Measurements from ENCODE around the gene COL24A1. TPM values are rescaled to one million over a fixed set of nuclear protein-coding genes. Genes with fewer than 3 reads are reported as not detected.
"Not testable (repeated sequence)": the region's sequence is repeated elsewhere in the genome, so short reads cannot be mapped to it uniquely, and the experiment has no call there.

The COL24A1 gene
- polyA plus RNA-seq, 1 donor, result 3.8 TPM

DNA sequence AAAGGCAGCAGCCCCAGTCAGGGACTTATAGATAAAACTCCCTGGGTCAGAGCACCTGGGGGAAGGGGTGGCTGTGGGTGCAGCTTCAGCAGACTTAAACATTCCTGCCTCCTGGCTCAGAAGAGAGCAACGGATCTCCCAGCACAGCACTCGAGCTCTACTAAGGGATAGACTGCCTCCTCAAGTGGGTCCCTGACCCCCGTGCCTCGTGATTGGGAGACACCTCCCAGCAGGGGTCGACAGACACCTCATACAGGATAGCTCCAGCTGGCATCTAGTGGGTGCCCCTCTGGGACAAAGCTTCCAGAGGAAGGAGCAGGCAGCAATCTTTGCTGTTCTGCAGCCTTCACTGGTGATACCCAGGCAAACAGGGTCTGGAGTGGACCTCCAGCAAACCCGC is 84.1 kb downstream of the COL24A1 start:
- not testable (repeated sequence) for DNase-seq

DNA sequence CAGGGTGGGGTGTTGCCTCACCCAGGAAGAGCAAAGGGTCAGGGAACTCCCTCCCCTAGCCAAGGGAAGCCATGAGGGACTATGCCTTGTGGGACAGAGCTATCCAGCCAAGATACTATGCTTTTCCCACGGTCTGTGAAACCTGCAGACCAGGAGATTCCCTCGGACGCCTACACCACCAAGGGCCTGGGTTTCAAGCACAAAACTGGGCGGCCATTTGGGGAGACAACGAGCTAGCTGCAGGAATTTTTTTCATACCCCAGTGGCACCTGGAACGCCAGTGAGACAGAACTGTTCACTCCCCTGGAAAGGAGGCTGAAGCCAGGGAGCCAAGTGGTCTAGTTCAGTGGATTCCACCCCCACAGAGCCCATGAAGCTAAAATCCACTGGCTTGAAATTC is 84.7 kb downstream of the COL24A1 start:
- DNase-seq, result not testable (repeated sequence)

DNA sequence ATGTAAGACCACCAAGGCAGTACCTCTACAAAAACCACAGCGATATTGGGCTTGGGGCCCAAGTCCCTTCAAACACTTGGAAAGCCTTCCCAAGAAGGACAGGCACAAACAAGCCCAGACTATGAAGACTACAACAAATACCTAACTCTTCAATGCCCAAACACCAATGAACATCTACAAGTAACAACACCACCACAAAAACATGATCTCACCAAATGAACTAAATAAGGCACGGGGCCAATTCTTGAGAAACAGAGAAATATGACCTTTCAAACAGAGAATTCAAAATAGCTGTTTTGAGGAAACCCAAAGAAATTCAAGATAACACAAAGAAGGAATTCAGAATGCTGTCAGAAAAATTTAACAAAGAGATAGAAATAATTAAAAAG is 86.8 kb downstream of the COL24A1 start:
- no peak for DNase-seq

DNA sequence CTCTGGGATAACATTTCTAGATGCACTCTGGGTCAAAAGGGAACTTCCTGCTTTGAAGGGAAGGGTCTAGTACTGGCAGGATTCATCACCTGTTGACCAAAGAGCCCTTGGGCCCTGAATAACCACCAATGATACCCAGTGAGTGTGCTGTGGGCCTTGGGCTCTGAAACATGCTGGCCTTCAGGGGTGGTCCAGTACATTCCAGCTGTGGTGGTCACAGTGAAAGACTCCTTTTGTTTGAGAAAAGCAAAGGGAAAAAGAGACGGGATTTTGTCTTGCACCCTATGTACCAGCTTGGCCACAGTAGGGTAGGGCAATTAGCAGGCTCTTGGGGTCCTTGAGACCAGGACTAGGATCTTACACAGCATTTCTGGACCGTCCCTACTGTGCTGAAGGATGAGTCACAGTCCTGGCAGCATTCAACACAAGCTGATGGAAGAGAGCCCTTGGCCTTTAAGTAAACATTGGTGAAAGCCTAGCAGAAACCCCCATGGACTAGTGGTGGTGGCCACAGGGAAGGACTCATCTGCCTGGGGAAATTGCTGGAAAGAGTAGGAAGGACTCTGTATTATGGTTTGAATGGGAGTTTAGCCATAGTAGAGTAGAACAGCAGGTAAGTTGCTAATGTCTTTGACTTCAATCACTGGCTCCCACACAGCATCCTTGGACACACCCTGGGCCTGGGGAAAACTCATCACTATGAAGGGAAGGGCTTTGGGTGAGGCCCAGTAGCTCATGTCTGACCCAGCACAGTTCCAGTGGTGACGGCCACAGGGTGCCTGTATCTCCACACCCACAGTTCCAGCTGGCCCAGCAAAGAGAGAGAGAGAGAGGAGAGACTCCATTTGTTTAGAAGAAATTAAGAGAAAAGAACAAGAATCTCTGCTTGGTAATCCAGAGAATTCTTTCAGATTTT is 87.5 kb downstream of the COL24A1 start:
- no peak for DNase-seq

DNA sequence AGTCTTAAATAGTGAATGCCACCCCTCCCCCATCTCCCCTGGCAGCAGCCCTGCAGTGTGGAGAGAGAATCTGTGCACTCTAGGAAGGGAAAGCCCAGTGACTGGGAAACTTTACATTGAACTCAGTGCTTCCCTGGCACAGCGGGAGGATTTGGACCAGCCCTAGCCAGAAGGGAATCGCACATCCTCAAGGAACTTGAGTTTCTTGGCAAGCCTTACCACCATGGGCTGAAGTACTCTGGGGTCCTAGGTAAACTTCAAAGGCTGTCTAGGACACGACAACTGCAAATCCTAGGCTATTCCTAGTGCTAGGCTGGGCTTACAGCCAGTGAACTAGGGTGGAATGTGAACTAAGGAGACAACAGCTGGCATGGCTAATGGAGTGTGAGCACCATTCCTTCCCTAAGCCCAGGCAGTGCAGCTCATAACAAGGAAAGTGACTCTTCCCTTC is 88.3 kb downstream of the COL24A1 start:
- peak; percentile 15 for DNase-seq

DNA sequence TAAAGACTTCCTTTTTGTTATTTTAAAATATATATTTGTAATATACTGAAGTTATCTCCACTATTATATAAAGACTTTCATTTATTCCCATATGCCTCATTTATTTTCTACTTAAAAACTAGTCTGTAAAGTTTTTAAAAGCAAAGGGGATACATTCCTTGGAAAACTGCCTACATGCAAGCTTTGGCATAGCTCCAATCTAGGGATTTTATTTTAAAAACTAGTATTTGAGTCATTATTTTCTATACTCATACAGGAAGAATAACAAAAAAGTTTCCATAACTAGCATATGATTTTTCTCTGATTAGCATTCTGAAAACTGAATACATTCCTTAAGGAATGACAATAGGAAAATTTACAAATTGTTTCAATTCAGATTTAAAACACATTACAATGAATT is 88.9 kb downstream of the COL24A1 start:
- peak; percentile 23 for DNase-seq

DNA sequence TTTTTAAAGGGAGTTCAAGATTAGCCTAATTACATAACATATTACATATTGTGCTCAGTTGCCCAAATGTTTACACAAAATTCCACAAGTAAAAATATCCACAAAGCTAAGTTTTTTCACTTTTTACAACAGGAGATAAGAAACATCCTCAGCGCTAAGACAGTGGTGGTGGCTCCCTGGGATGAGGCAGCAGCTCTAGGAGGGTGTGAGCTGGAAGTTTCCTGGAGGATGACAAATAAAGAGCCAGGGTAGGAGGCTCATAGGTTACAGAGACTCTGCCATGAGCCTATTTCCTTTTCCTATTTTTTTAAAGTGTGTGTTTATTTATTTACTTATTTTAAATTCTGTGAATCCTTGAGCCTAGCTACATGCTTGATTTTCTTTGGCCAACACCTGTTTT is 91.7 kb downstream of the COL24A1 start:
- DNase-seq, result no peak

DNA sequence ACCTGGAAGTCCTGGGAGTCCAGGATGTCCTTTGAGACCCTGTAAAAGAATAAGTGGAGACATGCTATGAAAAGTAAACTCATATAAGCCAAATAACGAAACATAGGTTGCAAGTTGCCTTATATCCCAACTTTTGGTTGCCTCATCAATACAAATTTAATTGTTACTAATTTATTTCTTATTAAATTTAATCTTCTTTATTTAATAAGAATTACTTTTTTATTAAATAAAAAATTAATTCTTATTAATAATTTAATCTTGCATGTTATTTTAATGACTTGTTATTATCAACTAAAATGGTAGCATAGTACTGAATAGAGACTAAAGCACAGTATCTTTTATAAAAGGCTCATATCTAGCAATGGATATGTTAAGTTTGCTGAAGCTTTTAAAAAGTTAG is 92.9 kb downstream of the COL24A1 start:
- DNase-seq, result no peak

DNA sequence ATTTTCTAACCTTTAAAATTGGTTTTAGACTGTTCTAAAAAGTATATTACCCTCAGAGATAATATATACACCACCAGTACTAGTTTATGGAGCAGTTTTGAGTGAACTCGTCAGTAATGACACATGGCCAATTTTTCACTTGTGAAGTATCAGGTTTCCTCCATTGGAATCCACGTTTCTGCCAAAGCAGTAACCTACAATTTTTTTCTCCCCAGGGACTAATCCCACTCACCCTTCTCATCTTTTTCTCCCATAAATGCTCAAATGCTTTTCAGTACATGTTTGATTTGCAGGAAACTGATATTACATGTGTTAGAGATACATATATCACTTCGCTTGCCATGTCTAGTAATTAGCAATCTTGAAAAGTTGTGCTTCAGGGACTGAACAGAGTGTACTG is 94.1 kb downstream of the COL24A1 start:
- DNase-seq, result no peak

DNA sequence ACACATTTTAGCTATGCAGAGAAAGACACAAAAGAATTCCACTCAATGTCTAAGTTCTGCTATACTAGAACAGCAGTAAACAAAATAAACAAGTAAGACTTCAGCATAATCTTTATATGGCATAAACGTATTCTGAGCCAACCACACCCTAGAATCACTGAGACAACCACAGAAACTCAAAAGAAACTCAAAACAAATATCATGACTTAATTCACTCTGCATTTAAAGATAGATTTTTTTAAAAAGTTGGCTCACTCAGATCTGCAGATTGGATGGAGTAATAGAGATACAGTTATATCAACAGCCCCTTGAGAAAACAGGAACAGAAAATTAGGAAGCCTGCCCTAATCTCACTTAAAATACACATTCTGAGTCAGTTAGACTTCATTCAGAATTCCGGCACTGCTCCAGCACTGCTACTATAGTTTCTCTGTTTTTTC is 95.0 kb downstream of the COL24A1 start:
- peak; percentile 28 for DNase-seq

DNA sequence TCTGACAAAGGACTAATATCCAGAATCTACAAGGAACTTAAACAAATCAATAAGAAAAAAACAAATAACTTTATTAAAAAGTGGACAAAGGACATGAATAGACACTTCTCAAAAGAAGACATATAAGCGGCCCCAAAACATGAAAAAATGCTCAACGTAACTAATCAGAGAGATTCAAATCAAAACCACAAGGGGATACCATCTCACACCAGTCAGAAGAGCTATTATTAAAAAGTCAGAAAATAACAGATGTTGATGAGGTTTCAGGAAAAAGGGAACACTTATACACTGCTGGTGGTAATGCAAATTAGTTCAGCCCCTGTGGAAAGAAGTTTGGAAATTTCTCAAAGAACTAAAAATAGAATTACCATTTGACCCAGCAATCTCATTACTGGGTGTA is 102.2 kb downstream of the COL24A1 start:
- no peak for DNase-seq

DNA sequence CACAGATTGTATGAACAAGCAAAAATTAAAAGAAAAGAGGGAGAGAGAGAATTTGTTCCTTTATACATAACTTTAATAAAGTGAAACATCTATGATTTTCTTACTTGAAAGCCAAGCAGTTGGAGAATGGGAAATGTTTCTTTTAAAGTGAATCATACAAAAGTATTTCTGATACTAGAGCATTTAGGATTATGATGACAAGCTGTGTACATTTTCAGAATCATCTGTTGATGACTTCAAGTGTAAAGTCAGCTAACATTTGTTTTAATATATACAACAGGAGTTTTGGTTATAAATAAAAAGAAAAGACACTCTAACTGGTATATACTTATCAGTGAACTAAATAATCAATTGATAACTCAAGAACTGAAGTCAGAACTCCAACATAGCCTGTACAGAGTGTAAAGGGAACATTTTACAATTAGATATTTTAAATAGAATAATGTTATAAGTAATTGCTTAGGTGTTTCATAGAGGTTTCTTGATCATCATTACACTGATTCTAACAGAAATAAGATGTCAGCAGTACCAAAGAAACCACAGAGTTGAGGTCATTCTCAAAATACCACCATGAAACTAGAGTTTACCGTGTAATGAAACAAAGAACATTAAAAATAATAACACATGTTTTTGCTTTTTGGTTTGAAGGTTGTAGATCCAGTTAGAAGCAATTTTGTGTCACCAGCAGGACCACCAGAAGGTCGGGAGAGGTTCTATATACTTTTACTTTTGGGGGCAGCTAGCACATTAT is 103.4 kb downstream of the COL24A1 start:
- no peak for DNase-seq

DNA sequence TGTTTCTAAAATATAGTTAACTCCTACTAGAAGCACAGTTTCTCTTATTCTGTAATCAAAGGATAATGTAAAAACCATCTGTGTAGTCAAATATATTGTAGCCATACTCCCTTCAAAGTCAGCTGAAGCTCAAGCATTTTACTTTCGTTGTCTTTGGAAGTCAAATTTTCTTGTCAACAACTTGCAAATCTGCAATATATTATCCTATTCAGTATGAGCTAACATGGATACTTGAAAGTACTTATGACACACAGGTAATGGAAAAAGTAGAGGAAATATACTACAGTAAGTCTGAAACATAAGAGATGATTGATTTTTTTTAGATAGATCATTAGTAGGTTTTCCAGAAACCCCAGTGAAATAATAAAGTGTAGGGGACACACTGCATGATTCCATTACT is 121.5 kb downstream of the COL24A1 start:
- peak; percentile 39 for DNase-seq

DNA sequence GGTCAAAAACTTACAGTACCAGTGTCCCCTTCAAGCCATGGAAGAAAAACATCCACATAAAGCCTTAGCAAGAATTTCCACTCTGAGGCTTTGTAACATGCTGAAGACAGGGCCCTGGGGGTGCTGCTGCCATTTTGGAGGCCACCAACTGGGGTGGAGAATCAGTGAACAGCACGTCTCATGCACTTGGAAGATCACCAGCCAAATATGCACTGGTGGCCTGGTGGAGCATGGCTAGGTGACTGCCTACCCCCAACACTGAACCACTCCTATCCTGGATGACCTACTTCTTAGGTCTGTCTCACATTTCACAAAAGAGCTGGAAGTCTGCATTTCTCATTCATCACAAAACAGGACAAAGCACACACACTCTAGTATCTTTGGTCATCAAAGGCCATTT is 126.4 kb downstream of the COL24A1 start:
- no peak for DNase-seq

DNA sequence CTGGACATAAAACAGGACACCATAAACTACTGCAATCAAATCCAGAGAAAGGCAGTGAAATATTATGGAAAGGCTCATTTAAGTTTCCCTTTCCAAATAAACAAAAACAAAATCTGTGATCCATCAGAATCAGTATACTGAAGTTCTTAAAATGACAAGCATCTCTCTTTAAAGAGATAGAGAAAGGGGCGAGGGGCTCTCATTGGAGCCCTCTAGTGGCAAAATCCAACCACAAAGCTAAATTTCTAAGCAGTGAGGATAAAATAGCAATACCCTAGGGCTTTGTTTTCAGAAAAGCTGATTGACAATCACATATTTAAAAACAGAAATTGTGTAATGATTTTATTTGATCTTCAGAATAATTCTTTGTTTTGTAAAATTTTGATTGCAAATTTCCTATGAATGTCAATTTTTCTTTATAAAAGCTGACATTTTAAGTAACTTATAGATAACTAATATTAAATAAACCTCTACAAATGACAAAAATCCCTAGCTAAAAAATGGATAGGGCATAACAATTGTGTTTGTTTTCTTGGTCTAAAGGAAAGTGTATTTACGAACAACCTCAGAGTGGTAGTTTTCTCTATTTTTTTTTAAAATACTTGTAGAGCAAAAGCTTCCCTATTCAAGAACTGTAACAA is 138.2 kb downstream of the COL24A1 start:
- no peak for DNase-seq

DNA sequence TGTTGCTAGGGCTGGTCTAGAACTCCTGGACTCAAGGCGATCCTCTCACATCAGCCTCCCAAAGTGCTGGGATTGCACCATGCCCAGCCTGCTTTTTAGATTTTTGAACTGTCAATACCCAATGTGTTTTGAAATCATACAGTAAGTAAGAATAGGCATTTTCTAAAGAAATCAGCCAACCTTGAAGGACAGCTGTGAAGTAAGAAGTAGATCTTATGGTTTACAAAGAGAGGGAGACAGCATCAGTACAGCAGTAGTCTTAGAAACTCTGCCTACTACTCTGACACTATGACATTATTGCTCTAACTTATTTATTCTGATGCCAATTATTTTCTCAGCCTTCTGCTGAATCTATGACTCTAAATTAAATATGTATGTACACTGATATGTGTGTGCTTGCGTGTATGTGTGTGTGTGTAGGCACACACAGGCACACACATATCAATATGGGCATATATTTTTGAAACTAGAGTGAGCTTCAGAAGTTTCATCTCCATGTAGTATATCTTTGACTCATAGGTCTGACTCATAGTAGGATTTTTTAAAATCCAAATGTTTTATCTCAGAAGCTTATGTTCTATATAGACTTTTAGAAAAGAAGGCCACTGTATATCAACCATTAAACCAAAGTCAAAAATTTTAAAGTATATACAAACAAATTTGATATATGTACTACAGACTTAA is 140.4 kb downstream of the COL24A1 start:
- DNase-seq, result no peak

DNA sequence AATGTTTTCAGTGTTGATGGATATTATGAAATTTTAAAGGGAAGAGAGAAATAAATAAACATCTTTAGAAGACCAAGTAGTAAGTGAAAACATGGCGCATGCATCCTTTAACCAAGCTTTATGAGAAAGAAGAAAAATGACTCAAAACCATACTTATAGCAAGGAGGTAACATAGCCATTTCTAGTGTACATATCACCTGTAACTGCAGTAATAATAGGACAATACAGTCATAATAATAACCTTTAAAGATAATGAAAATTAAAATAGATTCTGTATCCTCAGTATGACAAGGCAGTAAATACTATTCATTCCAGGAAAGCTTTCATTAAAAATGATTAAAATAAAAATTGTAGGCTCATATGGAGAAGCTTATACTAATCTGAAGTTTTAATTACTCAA is 141.2 kb downstream of the COL24A1 start:
- DNase-seq, result no peak

DNA sequence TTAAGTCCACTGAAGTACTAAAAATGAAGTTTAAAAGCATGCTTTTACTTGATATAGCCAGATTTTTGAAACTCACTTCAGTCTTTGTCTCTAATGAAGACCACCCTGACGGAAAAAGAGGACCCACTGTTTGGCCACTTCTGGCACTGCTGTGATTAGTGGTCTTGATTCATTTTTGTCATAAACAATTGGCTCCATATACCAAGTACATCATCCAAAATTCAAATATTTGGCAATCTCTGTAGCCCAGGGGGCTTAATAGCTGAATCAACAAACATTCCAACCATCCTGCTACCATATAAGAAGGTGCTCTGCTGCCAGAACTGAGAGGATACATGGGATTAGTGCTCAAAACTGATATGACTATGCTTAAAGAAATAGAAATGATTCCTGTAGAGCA is 156.0 kb downstream of the COL24A1 start:
- no peak for DNase-seq

DNA sequence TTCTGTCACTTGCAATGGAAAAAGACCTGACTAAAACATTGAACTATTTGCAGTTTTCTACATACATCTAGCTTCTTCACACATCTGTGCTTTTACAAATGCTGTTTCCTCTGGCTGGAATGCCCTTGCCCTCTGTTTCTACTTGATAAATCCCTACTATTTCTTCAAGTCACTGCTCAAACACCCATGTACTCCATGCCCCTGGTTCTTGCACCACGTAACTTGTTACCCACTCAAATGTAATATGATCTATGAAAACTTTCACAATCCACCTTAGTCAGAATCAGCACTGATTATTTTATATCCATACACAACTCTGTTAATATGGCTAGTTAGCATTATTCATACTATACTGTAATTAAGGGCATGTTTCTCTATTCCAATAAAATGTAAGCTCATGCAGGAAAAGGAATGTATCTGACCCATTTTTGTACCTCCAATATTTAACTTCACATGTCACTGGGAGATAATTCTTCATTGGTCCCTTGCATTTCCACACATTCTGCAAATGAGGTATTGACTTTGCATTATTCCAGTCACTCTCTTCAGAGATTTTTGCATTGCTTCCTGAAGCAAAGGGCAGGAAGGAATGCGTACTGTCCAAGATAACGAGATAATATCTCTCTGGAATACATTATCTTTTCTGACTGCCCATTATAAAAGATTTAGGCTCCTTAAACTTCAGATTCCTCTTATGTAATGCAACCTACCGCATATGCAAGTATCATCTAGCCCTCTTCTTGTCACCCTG is 158.3 kb downstream of the COL24A1 start:
- no peak for DNase-seq

DNA sequence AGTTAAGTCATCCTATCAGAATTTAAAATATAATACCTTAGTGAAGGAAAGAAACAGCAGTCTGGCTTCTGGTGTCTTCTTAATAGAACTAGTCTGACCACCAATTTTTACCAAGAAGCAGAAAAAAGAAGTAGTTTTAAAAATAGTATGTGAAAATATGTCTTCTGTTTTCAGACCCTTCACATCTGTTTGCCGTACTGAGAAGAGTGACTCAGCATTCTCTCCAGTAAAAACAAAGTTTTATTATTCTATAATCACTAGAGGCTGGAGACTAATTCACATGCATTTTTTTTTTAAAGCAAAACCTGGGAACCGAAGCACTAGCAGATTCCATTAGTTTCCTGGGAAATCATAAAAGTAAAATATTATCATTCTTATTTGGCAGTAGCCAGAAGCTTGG is 163.8 kb downstream of the COL24A1 start:
- DNase-seq, result peak; percentile 60

DNA sequence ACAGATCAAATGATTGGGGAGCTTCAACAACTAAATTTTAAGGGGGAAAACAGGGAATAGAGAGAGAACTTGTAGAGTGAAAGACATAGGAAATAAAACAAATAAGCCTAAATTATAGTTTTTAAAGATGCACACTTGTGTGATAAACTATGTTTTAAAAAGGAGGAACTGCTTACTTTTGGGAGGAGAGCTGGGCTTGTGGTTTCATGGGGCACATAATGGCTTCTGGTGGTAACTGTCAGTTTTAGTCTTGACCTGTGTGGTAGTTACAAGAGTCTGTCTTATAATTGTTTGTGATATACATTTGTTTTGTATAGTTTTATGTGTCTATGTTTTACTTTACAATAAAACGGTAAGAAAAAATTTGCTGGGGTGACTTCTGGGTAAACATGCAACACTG is 165.3 kb downstream of the COL24A1 start:
- no peak for DNase-seq

DNA sequence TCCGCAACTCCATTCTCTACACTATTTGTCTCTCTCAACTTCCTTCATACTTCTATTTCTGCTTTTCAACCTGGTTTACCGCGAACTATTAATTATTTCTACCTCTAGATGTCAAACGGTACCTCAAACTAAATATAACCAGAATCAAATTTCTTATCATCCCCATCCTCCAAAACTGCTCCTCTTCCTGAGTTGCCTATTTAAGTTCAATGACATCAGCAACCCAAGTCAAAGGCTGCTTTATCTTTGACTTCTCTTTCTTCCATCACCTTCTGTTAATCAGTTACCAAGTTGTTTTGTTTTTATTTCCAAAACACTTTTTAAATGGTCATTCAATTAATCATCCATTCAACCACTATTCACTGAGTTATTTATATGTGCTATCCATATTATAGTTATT is 171.9 kb downstream of the COL24A1 start:
- DNase-seq, result no peak

Measured in hindlimb muscle (tissue), 1 donor.